Erythroblast (primary cell): Measurements from ENCODE around the gene TMEM164.
"Not testable (repeated sequence)": the region's sequence is repeated elsewhere in the genome, so short reads cannot be mapped to it uniquely, and the experiment has no call there.

ENCODE experiments used
- GATA1 ChIP-seq: IDR thresholded peaks from 2 replicates; pipeline ENCODE4 v1.6.1; 2011; ENCODE audit warnings: low read depth, mild to moderate bottlenecking, control low read depth, low read length, moderate library complexity
- POLR2A ChIP-seq: IDR thresholded peaks from 2 replicates; pipeline ENCODE4 v1.6.1; 2011; ENCODE audit warnings: mild to moderate bottlenecking, low read length

DNA sequence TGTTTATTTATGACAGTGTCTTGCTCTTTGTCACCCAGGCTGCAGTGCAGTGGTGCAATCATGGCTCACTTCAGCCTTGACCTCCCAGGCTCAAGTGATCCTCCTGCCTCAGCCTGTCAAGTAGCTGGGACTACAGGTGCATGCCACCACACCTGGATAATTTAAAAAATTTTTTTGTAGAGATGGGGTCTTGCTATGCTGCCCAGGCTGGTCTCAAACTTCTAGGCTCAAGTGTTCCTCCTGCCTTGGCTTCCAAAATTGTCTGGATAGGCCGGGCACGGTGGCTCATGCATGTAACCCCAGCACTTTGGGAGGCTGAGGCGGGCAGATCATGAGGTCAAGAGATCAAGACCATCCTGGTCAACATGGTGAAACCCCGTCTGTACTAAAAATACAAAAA, 32.1 kb upstream of the TMEM164 start:
- TF ChIP-seq POLR2A, GATA1: not testable (repeated sequence)
